Tibial artery (tissue), 4 donors: Measurements from ENCODE around the gene PPM1L.

Experiments used
- DNase-seq, 2 donors: peaks; one replicate each; pipeline ENCODE4 v3.0.0-alpha.2; 2019
- H3K27ac ChIP-seq, 2 donors: fragments of 200-600 bp; sonication (generic) in 1 of 2; 1 replicate in 1 of 2; 2 replicates in 1 of 2; pipeline ENCODE4 v1.5.1; 2018 to 2019; ENCODE audit warnings: mild to moderate bottlenecking in 1 of 2
- H3K27me3 ChIP-seq, 2 donors: fragments of 200-600 bp; sonication (generic) in 1 of 2; one replicate each; pipeline versions ENCODE4 v1.5.1 to v1.6.0; 2016 to 2019
- H3K36me3 ChIP-seq, 3 donors: fragments of 200-600 bp; sonication (generic) in 2 of 3; one replicate each; pipeline ENCODE4 v1.5.1; 2016 to 2019; ENCODE audit warnings: mild to moderate bottlenecking in 2 of 3
- H3K4me1 ChIP-seq, 4 donors: fragments of 200-600 bp; sonication (generic) in 2 of 4; 1 replicate in 3 of 4; 2 replicates in 1 of 4; pipeline ENCODE4 v1.5.1; 2016 to 2019
- H3K4me3 ChIP-seq, 2 donors: fragments of 200-600 bp; sonication (generic) in 1 of 2; 1 replicate in 1 of 2; 2 replicates in 1 of 2; pipeline ENCODE4 v1.5.1; 2018 to 2019; ENCODE audit warnings: mild to moderate bottlenecking in 2 of 2
- H3K9me3 ChIP-seq, 3 donors: fragments of 200-600 bp; sonication (generic) in 1 of 3; one replicate each; pipeline ENCODE4 v1.5.1; 2016 to 2019
- intact Hi-C: fragments of 100-400 bp; cut with DNase I; formaldehyde crosslinking; loops from one replicate; pipeline ENCODE4 v1.15.0; 2023; ENCODE audit warnings: low total_unique reads
- TF ChIP-seq, protein P1 (sequence below), 2 experiments: fragments of 200-600 bp in 1 of 2; fragments of 450-650 bp in 1 of 2; IDR thresholded peaks; one replicate each; pipeline ENCODE4 v1.5.1; 2017 to 2019; ENCODE audit warnings: antibody characterized with exemption in 2 of 2, mild to moderate bottlenecking in 1 of 2, moderate library complexity in 1 of 2

Gene PPM1L

DNA sequence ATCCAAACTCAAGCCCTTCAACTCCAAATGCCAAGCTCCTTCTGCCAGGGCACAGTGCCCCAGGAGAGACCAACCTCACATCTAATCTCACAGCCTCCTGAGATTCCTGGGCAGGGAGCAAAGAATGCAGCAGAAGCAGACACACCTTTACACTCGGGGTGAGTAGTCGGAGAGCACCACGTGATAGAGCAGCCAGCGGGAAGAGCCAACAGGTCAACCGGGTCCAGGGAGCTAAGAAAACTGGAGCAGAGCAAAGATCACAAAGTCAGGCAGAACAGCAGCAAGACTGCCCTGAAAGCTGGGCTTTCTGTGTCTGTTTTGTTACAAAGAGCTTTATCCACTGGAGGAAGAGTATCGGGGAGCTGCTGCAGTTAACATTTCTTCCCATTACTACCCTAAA is 345.0 kb downstream of the PPM1L start:
- intact Hi-C loops: no loop called here
- TF ChIP-seq, protein P1, sequence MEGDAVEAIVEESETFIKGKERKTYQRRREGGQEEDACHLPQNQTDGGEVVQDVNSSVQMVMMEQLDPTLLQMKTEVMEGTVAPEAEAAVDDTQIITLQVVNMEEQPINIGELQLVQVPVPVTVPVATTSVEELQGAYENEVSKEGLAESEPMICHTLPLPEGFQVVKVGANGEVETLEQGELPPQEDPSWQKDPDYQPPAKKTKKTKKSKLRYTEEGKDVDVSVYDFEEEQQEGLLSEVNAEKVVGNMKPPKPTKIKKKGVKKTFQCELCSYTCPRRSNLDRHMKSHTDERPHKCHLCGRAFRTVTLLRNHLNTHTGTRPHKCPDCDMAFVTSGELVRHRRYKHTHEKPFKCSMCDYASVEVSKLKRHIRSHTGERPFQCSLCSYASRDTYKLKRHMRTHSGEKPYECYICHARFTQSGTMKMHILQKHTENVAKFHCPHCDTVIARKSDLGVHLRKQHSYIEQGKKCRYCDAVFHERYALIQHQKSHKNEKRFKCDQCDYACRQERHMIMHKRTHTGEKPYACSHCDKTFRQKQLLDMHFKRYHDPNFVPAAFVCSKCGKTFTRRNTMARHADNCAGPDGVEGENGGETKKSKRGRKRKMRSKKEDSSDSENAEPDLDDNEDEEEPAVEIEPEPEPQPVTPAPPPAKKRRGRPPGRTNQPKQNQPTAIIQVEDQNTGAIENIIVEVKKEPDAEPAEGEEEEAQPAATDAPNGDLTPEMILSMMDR (IDR thresholded peaks at IDR 0.05): no peak
- DNase-seq: no peak
- no peak overlapping the region for H3K4me3 ChIP-seq
- H3K4me1 ChIP-seq: peaks cover 0 to 15% (median 7%) of the 10 kb centered on the region in 4 donors
- H3K27me3 ChIP-seq: no peaks in the 10 kb centered on the region
- no peaks in the 10 kb centered on the region for H3K9me3 ChIP-seq
- peaks cover 3 to 16% (median 6%) of the 10 kb centered on the region in 3 donors for H3K36me3 ChIP-seq
- H3K27ac ChIP-seq: no peak overlapping the region

- TF ChIP-seq, protein P1 (IDR thresholded peaks at IDR 0.05): no peak
- Histone ChIP-seq H3K27me3 (no peaks in the 10 kb centered on the region), H3K27ac (no peak overlapping the region), H3K4me3 (no peak overlapping the region), H3K4me1 (peaks cover 0 to 15% (median 7%) of the 10 kb centered on the region in 4 donors), H3K36me3 (peaks cover 3 to 16% (median 6%) of the 10 kb centered on the region in 3 donors), H3K9me3 (no peaks in the 10 kb centered on the region)
- no peak for DNase-seq
- intact Hi-C loops: no loop called here
Observed at GRCh38 chr3:161101609-161102008, 345.6 kb downstream of the PPM1L start.

GRCh38 chr3:161103776-161104385 is 347.9 kb downstream of the PPM1L start:
- peaks cover 0 to 15% (median 7%) of the 10 kb centered on the region in 4 donors for H3K4me1 ChIP-seq
- no peaks in the 10 kb centered on the region for H3K27me3 ChIP-seq
- H3K4me3 ChIP-seq: peak overlapping the region; percentile 83 to 92
- H3K9me3 ChIP-seq: no peaks in the 10 kb centered on the region
- H3K27ac ChIP-seq: peak overlapping the region; percentile 79 to 81
- no peak for DNase-seq
- intact Hi-C loops: no loop called here
- peaks cover 3 to 16% (median 6%) of the 10 kb centered on the region in 3 donors for H3K36me3 ChIP-seq
- TF ChIP-seq, protein P1 (IDR thresholded peaks at IDR 0.05): no peak

GRCh38 chr3:161104561-161105551 is 348.8 kb downstream of the PPM1L start, which contains the start of gene B3GALNT1:
Gene B3GALNT1, minus strand, starts transcription at chr3:161105349. Its CDS starts 18,595 bp downstream, at chr3:161086754.
- Histone ChIP-seq H3K27ac (peak within 1 kb of the TSS; percentile 79 to 81), H3K36me3 (peaks cover 3 to 16% (median 6%) of the 10 kb centered on the region in 3 donors), H3K4me1 (peaks cover 0 to 15% (median 7%) of the 10 kb centered on the region in 4 donors), H3K4me3 (peak within 1 kb of the TSS; percentile 83 to 92), H3K27me3 (no peaks in the 10 kb centered on the region), H3K9me3 (no peaks in the 10 kb centered on the region)
- intact Hi-C loops: no loop called here
- TF ChIP-seq, protein P1 (IDR thresholded peaks at IDR 0.05): no peak
- DNase-seq: peak in 1 of 2 donors; percentile 22

- Histone ChIP-seq H3K36me3 (no peaks in the 10 kb centered on the region), H3K27me3 (no peaks in the 10 kb centered on the region), H3K4me3 (no peak overlapping the region), H3K9me3 (no peaks in the 10 kb centered on the region), H3K27ac (no peak overlapping the region), H3K4me1 (peaks cover 0 to 15% (median 7%) of the 10 kb centered on the region in 4 donors)
- TF ChIP-seq, protein P1 (IDR thresholded peaks at IDR 0.05): no peak
- intact Hi-C loops: no loop called here
- DNase-seq: no peak
Observed at GRCh38 chr3:161107311-161107710, 351.3 kb downstream of the PPM1L start.
